ENCODE results near the gene ENOX1.

- no peak for TF ChIP-seq EZH2 (IDR thresholded peaks at IDR 0.05)
- TF ChIP-seq POLR2AphosphoS5 (IDR thresholded peaks at IDR 0.05; ENCODE audit: borderline replicate concordance, low read depth, low read length) = no peak
- TF ChIP-seq FOXP2 (optimal IDR thresholded peaks at IDR 0.05; ENCODE audit: control extremely low read depth, extremely low read length, insufficient read depth) = no peak
Observed at GRCh38 chr13:43483930-43484329, 302.8 kb downstream of the ENOX1 start.

Data from SK-N-MC (cell line).